OCI-LY7 (cell line): Measurements from ENCODE around the gene IL17REL.

ENCODE experiments used
- EZH2phosphoT487 ChIP-seq: fragments of 200-600 bp; sonication (generic); IDR thresholded peaks from 2 replicates; pipeline ENCODE4 v1.6.1; 2018; ENCODE audit warnings: low read depth, borderline replicate concordance, mild to moderate bottlenecking, mixed run types, antibody characterized with exemption, low read length, moderate library complexity, mixed read lengths
- TF ChIP-seq, protein P1 (sequence below): fragments of 200-600 bp; sonication (generic); conservative IDR thresholded peaks from 2 replicates; pipeline ENCODE4 v1.5.1; 2014; ENCODE audit warnings: mild to moderate bottlenecking, antibody characterized with exemption, low read length, moderate library complexity, mixed read lengths

DNA sequence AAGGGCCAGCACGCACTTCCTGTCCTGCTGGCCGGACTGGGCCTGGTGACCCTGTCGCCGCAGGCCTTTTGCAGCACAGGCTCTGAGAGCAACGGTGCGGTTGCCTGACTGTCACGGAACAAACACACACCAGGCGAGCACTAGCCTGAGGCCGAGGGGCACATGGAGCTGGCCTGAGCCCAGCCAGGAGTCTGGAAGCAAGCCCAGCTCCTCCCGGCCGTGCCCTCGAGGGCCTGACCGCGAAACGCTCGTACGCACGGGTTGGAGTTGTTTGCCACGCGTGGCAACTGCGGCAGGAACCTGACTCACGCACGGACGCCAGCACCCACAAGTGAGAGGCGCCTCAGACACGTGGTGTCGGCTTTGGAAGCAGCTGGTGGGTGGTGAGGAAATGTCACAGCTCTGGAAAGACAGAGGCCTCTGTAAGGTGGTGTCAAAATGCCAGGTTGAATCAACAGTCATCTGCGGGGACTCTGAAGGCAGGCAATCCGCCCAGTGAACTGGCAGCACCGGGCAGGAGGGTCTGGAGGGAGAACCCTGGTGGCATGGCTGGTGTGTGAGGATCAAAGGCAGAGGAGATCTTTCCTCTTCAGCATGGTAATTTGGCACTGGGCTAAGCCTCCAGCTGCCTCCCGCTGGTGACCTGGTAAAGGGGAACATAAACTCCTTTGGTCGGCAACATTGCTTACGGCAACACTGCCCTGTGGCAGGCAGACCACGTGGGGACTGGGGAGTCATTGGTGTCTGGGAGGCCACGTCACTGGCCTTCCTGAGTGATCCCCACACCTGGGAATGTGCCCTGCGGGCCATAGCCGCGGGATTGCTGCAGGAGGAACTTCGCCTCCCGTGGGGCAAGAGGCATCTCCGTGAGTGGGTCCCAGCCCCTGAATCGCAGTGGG is 15.3 kb upstream of the IL17REL start:
- TF ChIP-seq, protein P1, sequence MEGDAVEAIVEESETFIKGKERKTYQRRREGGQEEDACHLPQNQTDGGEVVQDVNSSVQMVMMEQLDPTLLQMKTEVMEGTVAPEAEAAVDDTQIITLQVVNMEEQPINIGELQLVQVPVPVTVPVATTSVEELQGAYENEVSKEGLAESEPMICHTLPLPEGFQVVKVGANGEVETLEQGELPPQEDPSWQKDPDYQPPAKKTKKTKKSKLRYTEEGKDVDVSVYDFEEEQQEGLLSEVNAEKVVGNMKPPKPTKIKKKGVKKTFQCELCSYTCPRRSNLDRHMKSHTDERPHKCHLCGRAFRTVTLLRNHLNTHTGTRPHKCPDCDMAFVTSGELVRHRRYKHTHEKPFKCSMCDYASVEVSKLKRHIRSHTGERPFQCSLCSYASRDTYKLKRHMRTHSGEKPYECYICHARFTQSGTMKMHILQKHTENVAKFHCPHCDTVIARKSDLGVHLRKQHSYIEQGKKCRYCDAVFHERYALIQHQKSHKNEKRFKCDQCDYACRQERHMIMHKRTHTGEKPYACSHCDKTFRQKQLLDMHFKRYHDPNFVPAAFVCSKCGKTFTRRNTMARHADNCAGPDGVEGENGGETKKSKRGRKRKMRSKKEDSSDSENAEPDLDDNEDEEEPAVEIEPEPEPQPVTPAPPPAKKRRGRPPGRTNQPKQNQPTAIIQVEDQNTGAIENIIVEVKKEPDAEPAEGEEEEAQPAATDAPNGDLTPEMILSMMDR = no peak
- TF ChIP-seq EZH2phosphoT487 = no peak
